ENCODE results near the gene PIMREG. TPM values are rescaled to one million over a fixed set of nuclear protein-coding genes. Genes with fewer than 3 reads are reported as not detected.

PIMREG gene
- polyA plus RNA-seq, 1 donor from 2014 or later: 6.0 TPM

DNA sequence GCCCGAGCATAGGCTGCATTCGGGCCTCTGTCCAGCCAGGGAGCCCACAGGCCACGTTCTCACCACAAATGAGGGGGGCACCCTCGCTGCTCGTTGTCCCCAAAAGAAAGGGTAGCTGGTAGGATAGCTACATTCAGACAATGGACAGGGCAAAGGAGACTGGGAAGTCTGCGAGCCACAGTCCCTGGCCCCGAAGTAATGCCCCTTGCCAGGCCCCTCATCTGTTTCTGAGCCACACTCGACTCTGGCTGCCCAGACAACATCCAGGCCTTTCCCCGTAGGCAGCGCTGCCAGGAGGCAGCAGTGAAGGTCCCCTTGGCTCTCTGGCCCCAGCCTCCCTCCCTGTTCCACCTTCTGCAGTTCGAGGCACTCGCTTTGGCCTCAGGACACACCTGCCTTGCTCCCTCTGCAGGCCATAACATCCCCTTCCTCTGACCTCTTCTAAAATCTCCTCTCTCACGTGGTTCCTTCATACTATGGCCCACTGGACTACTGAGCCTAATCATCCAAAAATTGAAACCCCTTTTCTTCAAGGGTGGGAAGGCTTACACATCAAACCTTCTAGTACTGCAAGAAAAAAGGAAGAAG is 21.5 kb upstream of the PIMREG start:
- Histone ChIP-seq H3K27ac (ENCODE audit: low read length) (no peak overlapping the region), H4K20me1 (ENCODE audit: insufficient read depth) (no peaks in the 10 kb centered on the region), H3F3A (ENCODE audit: insufficient read depth, low read length, poor library complexity, severe bottlenecking) (no peaks in the 10 kb centered on the region), H3K36me3 (ENCODE audit: insufficient read depth, low read length) (no peaks in the 10 kb centered on the region), H2AFZ (ENCODE audit: low read depth, low read length) (no peak overlapping the region), H3K9ac (ENCODE audit: low read length) (no peak overlapping the region), H3K9me3 (ENCODE audit: low read length) (no peaks in the 10 kb centered on the region), H3K9me2 (ENCODE audit: insufficient read depth, low read length) (no peaks in the 10 kb centered on the region), H3K79me2 (replicated peaks; ENCODE audit: insufficient read depth, low read length) (no peaks in the 10 kb centered on the region), H3K4me3 (ENCODE audit: low read length) (no peak overlapping the region), H3K4me2 (ENCODE audit: low read length) (no peak overlapping the region), H3K27me3 (ENCODE audit: insufficient read depth, low read depth, low read length) (no peaks in the 10 kb centered on the region)
- TF ChIP-seq TAF1 (IDR thresholded peaks at IDR 0.05; ENCODE audit: low read depth) (no peak), SMC3 (conservative IDR thresholded peaks at IDR 0.05; ENCODE audit: poor library complexity) (no peak), MXI1 (conservative IDR thresholded peaks at IDR 0.05; ENCODE audit: poor library complexity, severe bottlenecking) (no peak), EZH2 (IDR thresholded peaks at IDR 0.05; ENCODE audit: borderline replicate concordance, insufficient read depth, low read length, poor library complexity, severe bottlenecking) (no peak), EP300 (conservative IDR thresholded peaks at IDR 0.05; ENCODE audit: poor library complexity, severe bottlenecking) (no peak), RAD21 (conservative IDR thresholded peaks at IDR 0.05) (no peak), POLR2AphosphoS5 (IDR thresholded peaks at IDR 0.05) (no peak)
- TF ChIP-seq, protein P1, sequence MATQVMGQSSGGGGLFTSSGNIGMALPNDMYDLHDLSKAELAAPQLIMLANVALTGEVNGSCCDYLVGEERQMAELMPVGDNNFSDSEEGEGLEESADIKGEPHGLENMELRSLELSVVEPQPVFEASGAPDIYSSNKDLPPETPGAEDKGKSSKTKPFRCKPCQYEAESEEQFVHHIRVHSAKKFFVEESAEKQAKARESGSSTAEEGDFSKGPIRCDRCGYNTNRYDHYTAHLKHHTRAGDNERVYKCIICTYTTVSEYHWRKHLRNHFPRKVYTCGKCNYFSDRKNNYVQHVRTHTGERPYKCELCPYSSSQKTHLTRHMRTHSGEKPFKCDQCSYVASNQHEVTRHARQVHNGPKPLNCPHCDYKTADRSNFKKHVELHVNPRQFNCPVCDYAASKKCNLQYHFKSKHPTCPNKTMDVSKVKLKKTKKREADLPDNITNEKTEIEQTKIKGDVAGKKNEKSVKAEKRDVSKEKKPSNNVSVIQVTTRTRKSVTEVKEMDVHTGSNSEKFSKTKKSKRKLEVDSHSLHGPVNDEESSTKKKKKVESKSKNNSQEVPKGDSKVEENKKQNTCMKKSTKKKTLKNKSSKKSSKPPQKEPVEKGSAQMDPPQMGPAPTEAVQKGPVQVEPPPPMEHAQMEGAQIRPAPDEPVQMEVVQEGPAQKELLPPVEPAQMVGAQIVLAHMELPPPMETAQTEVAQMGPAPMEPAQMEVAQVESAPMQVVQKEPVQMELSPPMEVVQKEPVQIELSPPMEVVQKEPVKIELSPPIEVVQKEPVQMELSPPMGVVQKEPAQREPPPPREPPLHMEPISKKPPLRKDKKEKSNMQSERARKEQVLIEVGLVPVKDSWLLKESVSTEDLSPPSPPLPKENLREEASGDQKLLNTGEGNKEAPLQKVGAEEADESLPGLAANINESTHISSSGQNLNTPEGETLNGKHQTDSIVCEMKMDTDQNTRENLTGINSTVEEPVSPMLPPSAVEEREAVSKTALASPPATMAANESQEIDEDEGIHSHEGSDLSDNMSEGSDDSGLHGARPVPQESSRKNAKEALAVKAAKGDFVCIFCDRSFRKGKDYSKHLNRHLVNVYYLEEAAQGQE (IDR thresholded peaks at IDR 0.05; ENCODE audit: borderline replicate concordance): no peak
- TF ChIP-seq, protein P2, sequence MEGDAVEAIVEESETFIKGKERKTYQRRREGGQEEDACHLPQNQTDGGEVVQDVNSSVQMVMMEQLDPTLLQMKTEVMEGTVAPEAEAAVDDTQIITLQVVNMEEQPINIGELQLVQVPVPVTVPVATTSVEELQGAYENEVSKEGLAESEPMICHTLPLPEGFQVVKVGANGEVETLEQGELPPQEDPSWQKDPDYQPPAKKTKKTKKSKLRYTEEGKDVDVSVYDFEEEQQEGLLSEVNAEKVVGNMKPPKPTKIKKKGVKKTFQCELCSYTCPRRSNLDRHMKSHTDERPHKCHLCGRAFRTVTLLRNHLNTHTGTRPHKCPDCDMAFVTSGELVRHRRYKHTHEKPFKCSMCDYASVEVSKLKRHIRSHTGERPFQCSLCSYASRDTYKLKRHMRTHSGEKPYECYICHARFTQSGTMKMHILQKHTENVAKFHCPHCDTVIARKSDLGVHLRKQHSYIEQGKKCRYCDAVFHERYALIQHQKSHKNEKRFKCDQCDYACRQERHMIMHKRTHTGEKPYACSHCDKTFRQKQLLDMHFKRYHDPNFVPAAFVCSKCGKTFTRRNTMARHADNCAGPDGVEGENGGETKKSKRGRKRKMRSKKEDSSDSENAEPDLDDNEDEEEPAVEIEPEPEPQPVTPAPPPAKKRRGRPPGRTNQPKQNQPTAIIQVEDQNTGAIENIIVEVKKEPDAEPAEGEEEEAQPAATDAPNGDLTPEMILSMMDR (IDR thresholded peaks at IDR 0.05; ENCODE audit: poor library complexity, severe bottlenecking): no peak

DNA sequence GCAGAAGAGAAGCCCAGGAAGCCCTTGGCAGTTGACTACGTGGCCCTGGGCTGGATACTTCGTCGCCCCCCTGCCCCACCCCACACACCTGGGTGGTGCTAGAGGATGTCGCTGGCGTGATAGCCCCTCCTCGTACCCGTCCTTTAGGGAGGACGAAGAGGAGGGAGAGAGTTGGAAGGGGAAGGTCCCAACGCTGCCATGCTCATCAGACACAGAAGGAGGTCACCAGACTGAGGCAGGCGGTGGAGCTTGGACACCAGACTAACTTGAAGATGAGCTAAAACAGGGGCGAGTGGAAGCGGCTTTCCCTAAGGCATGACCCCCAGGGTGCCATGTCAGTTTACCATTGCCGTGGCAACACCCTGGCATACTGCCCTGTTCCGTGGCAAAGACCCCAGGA is 20.3 kb upstream of the PIMREG start:
- no peak overlapping the region for H2AFZ ChIP-seq (ENCODE audit: low read depth, low read length)
- no peak overlapping the region for H3K4me3 ChIP-seq (ENCODE audit: low read length)
- no peaks in the 10 kb centered on the region for H3F3A ChIP-seq (ENCODE audit: insufficient read depth, low read length, poor library complexity, severe bottlenecking)
- H3K9me2 ChIP-seq (ENCODE audit: insufficient read depth, low read length): no peaks in the 10 kb centered on the region
- no peak overlapping the region for H3K9ac ChIP-seq (ENCODE audit: low read length)
- no peak overlapping the region for H3K27ac ChIP-seq (ENCODE audit: low read length)
- H3K27me3 ChIP-seq (ENCODE audit: insufficient read depth, low read depth, low read length): no peaks in the 10 kb centered on the region
- H3K79me2 ChIP-seq (replicated peaks; ENCODE audit: insufficient read depth, low read length): no peaks in the 10 kb centered on the region
- H3K36me3 ChIP-seq (ENCODE audit: insufficient read depth, low read length): no peaks in the 10 kb centered on the region
- TF ChIP-seq RAD21 (conservative IDR thresholded peaks at IDR 0.05): no peak
- H3K9me3 ChIP-seq (ENCODE audit: low read length): no peaks in the 10 kb centered on the region
- no peak overlapping the region for H3K4me2 ChIP-seq (ENCODE audit: low read length)
- H4K20me1 ChIP-seq (ENCODE audit: insufficient read depth): no peaks in the 10 kb centered on the region

Data from neural cell (in vitro differentiated cells).